ENCODE data around the gene PIRT. TPM values are rescaled to one million over a fixed set of nuclear protein-coding genes. Genes with fewer than 3 reads are reported as not detected.
A peak's percentile ranks its signal among the peaks of the same experiment; 100 is the strongest.

PIRT gene
- not detected for total RNA-seq
- under 1 TPM in 1 of 3 donors, not detected in 2; 0.02 TPM for polyA plus RNA-seq
- long read RNA-seq, donor 1: 0 reads
- long read RNA-seq, donor 2: 0 reads

GRCh38 chr17:10837921-10838320, at the start of gene PIRT:
PIRT (minus strand) TSS chr17:10838087; CDS start chr17:10825645, 12,442 bp downstream.
- intact Hi-C loops (cut with DNase I; ENCODE audit: low total_unique reads): no loop called here
- Histone ChIP-seq H3K27me3 (replicated peaks in 1 of 7) (no peaks in the 10 kb centered on the region), H3K4me3 (no peak within 1 kb of the TSS), H3K36me3 (no peaks in the 10 kb centered on the region), H3K9me3 (no peaks in the 10 kb centered on the region), H3K27ac (no peak within 1 kb of the TSS), H3K4me1 (no peaks in the 10 kb centered on the region)
- no peak for DNase-seq
- TF ChIP-seq POLR2AphosphoS5 (IDR thresholded peaks at IDR 0.05) (no peak), CTCF (IDR thresholded peaks at IDR 0.05 in 8 of 11, conservative IDR thresholded peaks at IDR 0.05 in 3 of 11) (no peak), POLR2A (IDR thresholded peaks at IDR 0.05) (no peak)
- 73 to 83% (median 76%) methylated on average over 7 to 8 of the region's 8 CpGs for WGBS, 5 donors

GRCh38 chr17:10881959-10882358, 44.1 kb upstream of the PIRT start:
- WGBS, 5 donors: 31 to 49% (median 41%) methylated on average over 4 of the region's 4 CpGs
- intact Hi-C loops (cut with DNase I; ENCODE audit: low total_unique reads): no loop called here

GRCh38 chr17:10879190-10879836, 41.4 kb upstream of the PIRT start:
- Histone ChIP-seq H3K4me3 (no peak overlapping the region), H3K27ac (no peak overlapping the region), H3K36me3 (no peaks in the 10 kb centered on the region), H3K4me1 (no peaks in the 10 kb centered on the region), H3K27me3 (replicated peaks in 1 of 7) (peaks cover 0 to 32% (median 0%) of the 10 kb centered on the region in 7 donors), H3K9me3 (no peaks in the 10 kb centered on the region)
- intact Hi-C loops (cut with DNase I; ENCODE audit: low total_unique reads): loop anchor here (5.0 kb wide), 2 partner anchors 1058 to 1103 kb away; no protein-coding TSS in a partner anchor
- TF ChIP-seq POLR2A (IDR thresholded peaks at IDR 0.05) (no peak), CTCF (IDR thresholded peaks at IDR 0.05 in 8 of 11, conservative IDR thresholded peaks at IDR 0.05 in 3 of 11) (peak in 3 of 11 experiments; percentile 15 to 29 (median 20)), POLR2AphosphoS5 (IDR thresholded peaks at IDR 0.05) (no peak)
- DNase-seq: no peak
- 17 to 22% (median 19%) methylated on average over 9 of the region's 9 CpGs for WGBS, 5 donors

More at GRCh38 chr17:10881959-10882358, 44.1 kb upstream of the PIRT start:
- Histone ChIP-seq H3K27me3 (replicated peaks in 1 of 7) (peaks cover 0 to 22% (median 0%) of the 10 kb centered on the region in 7 donors), H3K36me3 (no peaks in the 10 kb centered on the region), H3K27ac (no peak overlapping the region), H3K4me3 (no peak overlapping the region), H3K4me1 (no peaks in the 10 kb centered on the region), H3K9me3 (no peaks in the 10 kb centered on the region)
- DNase-seq: no peak
- TF ChIP-seq CTCF (IDR thresholded peaks at IDR 0.05 in 8 of 11, conservative IDR thresholded peaks at IDR 0.05 in 3 of 11): no peak
- no peak for TF ChIP-seq POLR2A (IDR thresholded peaks at IDR 0.05)
- no peak for TF ChIP-seq POLR2AphosphoS5 (IDR thresholded peaks at IDR 0.05)

GRCh38 chr17:10875984-10876555, 38.2 kb upstream of the PIRT start:
- DNase-seq: no peak
- Histone ChIP-seq H3K36me3 (no peaks in the 10 kb centered on the region), H3K4me1 (no peaks in the 10 kb centered on the region), H3K27me3 (replicated peaks in 1 of 7) (peaks cover 0 to 32% (median 0%) of the 10 kb centered on the region in 7 donors), H3K27ac (no peak overlapping the region), H3K9me3 (no peaks in the 10 kb centered on the region), H3K4me3 (no peak overlapping the region)
- 3 to 11% (median 9%) methylated on average over 7 of the region's 7 CpGs for WGBS, 5 donors
- TF ChIP-seq POLR2A (IDR thresholded peaks at IDR 0.05) (no peak), POLR2AphosphoS5 (IDR thresholded peaks at IDR 0.05) (no peak), CTCF (IDR thresholded peaks at IDR 0.05 in 8 of 11, conservative IDR thresholded peaks at IDR 0.05 in 3 of 11) (peak in 9 of 11 experiments; percentile 14 to 65 (median 54))
- intact Hi-C loops (cut with DNase I; ENCODE audit: low total_unique reads): loop anchor here (5.0 kb wide), 2 partner anchors 1061 to 1106 kb away; no protein-coding TSS in a partner anchor

All from spleen (tissue), 13 donors.